Measurements from ENCODE around the gene DHCR7.

Gene DHCR7

DNA sequence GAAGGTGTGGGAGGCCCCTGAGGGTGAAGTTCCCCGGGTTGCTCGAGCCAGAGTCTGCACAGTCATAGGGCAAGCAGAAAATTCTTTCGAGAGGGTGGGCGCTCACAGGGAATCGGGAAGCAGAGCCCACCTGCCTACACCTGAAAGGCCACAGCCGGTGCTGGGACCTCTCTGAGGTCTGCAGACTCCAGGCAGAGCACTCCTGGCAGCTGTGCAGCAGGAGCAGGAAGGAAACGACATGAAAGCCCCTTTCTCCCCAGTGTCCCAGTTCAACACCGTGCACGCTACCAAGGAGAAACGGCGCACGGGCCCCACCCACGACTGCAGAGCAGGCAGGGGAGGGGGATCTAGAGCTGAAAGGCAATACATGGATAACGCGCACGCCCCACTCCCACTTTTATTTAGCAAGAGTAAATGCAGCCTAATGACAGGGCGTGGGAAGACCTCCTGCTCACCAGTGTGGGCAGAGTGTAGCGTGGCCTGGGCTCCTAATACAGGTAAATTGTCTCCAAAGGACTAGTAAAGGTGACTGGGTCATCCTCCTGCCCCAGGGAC, 13.5 kb downstream of the DHCR7 start:
- Histone ChIP-seq H3K4me3 (ENCODE audit: low read depth in 1 of 2, low read length in 1 of 2) (no peak overlapping the region), H3K36me3 (peaks cover 58% of the 10 kb centered on the region), H3K4me1 (ENCODE audit: control insufficient read depth in 1 of 2, insufficient read depth in 1 of 2, low read depth in 1 of 2, low read length in 1 of 2) (no peaks in the 10 kb centered on the region), H3K9me3 (no peaks in the 10 kb centered on the region), H3K27ac (no peak overlapping the region), H3K27me3 (no peaks in the 10 kb centered on the region)
- TF ChIP-seq, protein P1, sequence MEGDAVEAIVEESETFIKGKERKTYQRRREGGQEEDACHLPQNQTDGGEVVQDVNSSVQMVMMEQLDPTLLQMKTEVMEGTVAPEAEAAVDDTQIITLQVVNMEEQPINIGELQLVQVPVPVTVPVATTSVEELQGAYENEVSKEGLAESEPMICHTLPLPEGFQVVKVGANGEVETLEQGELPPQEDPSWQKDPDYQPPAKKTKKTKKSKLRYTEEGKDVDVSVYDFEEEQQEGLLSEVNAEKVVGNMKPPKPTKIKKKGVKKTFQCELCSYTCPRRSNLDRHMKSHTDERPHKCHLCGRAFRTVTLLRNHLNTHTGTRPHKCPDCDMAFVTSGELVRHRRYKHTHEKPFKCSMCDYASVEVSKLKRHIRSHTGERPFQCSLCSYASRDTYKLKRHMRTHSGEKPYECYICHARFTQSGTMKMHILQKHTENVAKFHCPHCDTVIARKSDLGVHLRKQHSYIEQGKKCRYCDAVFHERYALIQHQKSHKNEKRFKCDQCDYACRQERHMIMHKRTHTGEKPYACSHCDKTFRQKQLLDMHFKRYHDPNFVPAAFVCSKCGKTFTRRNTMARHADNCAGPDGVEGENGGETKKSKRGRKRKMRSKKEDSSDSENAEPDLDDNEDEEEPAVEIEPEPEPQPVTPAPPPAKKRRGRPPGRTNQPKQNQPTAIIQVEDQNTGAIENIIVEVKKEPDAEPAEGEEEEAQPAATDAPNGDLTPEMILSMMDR (IDR thresholded peaks at IDR 0.05): no peak

DNA sequence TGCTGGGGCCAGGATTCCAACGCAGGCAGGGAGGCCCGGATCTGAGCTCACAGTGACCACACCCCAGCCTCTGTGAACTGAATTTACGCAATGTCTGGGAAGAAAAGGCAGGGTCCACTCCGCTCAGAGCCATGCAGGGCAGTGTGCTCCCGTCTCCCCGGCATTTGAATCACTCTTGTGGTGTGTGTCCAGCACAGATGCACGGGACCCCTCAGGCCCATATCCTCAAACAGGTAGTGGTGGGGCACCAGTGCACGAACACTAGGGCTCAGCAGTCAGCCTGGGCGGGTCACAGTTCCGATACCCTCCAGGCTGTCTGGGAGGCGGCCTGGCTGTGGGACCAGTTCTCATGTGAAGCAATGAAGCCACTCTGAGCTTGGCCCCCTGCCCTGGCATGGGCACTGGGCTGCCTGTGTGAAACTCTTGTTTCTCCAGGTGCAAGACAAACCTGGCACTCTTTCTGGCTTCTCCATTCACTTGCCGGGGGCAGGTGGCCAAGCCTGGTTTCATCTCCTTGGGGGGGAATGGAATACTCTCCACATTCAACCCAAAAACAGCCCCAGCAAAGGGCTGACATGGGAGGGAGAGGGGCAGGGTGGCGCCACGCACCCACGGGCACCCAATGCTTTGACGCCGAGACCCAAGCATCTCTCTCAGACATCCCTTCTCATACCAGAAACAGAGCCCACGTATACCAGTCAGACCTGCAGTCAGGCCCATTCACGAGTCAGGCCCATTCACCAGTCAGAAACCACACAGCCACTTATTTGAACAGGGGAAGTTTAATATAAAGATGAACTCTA, 14.3 kb downstream of the DHCR7 start:
- Histone ChIP-seq H3K4me1 (ENCODE audit: control insufficient read depth in 1 of 2, insufficient read depth in 1 of 2, low read depth in 1 of 2, low read length in 1 of 2) (no peaks in the 10 kb centered on the region), H3K9me3 (no peaks in the 10 kb centered on the region), H3K36me3 (peaks cover 50% of the 10 kb centered on the region), H3K27me3 (no peaks in the 10 kb centered on the region), H3K4me3 (ENCODE audit: low read depth in 1 of 2, low read length in 1 of 2) (no peak overlapping the region), H3K27ac (no peak overlapping the region)
- TF ChIP-seq, protein P1 (IDR thresholded peaks at IDR 0.05): no peak

DNA sequence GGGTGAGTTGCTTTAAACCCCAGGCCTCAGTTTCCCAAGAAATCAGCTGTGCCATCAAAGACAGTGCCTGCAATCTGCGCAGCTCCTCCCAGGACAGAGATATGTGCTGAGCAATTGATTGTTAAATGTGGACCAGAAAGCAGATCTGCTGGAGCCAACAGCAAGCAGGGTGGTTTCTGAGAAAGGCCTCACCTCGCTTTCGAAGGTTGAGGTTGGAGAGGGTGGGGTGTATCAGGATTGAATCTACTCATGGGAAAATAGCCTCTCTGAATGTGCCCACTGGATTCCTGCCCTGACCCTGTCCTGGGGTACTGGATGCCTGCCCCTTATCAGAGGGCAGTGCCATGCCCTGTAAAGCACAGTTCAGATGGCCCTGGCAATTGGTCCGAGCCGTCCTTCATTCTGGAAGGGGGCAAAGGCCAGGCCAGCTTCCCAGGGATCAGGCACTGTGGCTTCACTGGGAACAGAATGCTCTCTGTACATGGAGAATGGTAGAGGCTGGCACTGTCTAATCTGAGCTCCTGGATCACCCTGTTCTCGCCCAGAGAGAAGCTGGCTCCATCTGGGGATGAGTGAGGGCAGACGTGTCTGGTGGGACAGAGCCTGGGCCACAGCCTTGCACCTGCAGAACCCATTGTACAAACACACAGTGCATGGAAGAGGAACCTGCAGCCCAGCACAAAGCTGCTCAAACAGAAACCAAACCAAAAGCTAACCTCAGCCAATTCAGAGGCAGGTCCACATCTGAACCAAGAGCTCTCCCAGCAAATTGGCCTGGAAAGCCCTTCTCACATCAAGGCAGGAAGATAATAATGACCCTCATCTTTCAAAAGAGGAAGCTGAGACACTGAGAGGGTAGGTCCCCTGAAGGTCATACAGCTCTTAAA, 15.2 kb downstream of the DHCR7 start:
- no peak overlapping the region for H3K27ac ChIP-seq
- TF ChIP-seq, protein P1 (IDR thresholded peaks at IDR 0.05): no peak
- H3K27me3 ChIP-seq: no peaks in the 10 kb centered on the region
- no peaks in the 10 kb centered on the region for H3K9me3 ChIP-seq
- no peaks in the 10 kb centered on the region for H3K4me1 ChIP-seq (ENCODE audit: control insufficient read depth in 1 of 2, insufficient read depth in 1 of 2, low read depth in 1 of 2, low read length in 1 of 2)
- peaks cover 41% of the 10 kb centered on the region for H3K36me3 ChIP-seq
- no peak overlapping the region for H3K4me3 ChIP-seq (ENCODE audit: low read depth in 1 of 2, low read length in 1 of 2)

DNA sequence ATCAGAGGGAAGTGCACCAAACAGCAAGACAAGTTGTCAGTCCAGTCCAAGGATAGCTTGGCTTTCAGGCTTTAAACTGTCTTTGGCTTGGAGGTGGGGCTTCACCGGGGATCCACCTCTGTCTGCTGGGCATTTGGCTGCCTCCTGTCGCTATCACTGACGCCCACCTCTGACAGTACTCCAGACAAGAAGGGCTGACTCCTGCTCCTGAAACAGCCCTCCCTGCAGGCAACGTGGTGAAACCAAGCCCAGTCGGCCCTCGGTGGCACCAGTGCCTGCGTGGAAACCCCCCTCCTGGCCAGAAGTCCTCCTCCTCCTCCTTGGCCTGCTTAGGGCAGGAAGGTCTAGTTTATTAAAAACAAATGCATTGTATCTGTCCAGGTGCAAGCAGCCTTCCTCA, 16.9 kb downstream of the DHCR7 start:
- Histone ChIP-seq H3K36me3 (peaks cover 25% of the 10 kb centered on the region), H3K27me3 (no peaks in the 10 kb centered on the region), H3K27ac (no peak overlapping the region), H3K9me3 (no peaks in the 10 kb centered on the region), H3K4me1 (ENCODE audit: control insufficient read depth in 1 of 2, insufficient read depth in 1 of 2, low read depth in 1 of 2, low read length in 1 of 2) (no peaks in the 10 kb centered on the region), H3K4me3 (ENCODE audit: low read depth in 1 of 2, low read length in 1 of 2) (no peak overlapping the region)
- TF ChIP-seq, protein P1 (IDR thresholded peaks at IDR 0.05): no peak

DNA sequence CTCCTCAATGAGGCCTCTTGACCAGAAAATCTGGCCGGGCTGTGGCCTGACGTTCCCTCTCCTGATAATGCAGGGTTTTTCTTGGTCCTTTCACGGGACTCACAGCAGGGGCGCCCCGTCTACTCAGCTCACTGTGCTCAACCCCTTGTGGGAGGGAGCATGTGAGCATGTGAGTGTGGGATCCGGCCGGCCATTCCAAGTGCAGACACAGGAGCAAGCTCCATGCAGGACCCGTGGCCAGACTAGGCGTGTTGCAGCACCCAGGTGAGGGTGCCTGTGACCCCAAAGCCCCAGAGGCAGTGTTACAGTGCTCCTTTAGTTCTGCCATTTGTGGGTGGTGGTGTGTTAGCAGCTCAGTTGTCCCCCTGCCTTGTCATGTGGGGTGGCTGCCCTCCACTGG, 18.0 kb downstream of the DHCR7 start:
- Histone ChIP-seq H3K4me3 (ENCODE audit: low read depth in 1 of 2, low read length in 1 of 2) (no peak overlapping the region), H3K36me3 (peaks cover 14% of the 10 kb centered on the region), H3K4me1 (ENCODE audit: control insufficient read depth in 1 of 2, insufficient read depth in 1 of 2, low read depth in 1 of 2, low read length in 1 of 2) (no peaks in the 10 kb centered on the region), H3K27ac (no peak overlapping the region), H3K9me3 (no peaks in the 10 kb centered on the region), H3K27me3 (no peaks in the 10 kb centered on the region)
- TF ChIP-seq, protein P1 (IDR thresholded peaks at IDR 0.05): no peak

All from neutrophil (primary cell).